Measurements from ENCODE around the gene ATXN7L1.
"Not testable (repeated sequence)": the region's sequence is repeated elsewhere in the genome, so short reads cannot be mapped to it uniquely, and the experiment has no call there.

The ATXN7L1 gene

GRCh38 chr7:105718511-105718925 is 157.9 kb downstream of the ATXN7L1 start:
- Mint-ChIP-seq H3K9me3 (no peaks in the 10 kb centered on the region), H3K4me1 (ENCODE audit: low read depth) (peaks cover 4% of the 10 kb centered on the region), H3K27me3 (ENCODE audit: low read depth) (no peaks in the 10 kb centered on the region), H3K4me3 (no peak overlapping the region), H3K27ac (no peak overlapping the region), H3K36me3 (ENCODE audit: low read depth) (no peaks in the 10 kb centered on the region)
- DNase-seq (ENCODE audit: low spot score) = no peak

- Mint-ChIP-seq H3K9me3 (peaks cover 18% of the 10 kb centered on the region), H3K27ac (no peak overlapping the region), H3K4me3 (no peak overlapping the region), H3K36me3 (ENCODE audit: low read depth) (peaks cover 11% of the 10 kb centered on the region), H3K27me3 (ENCODE audit: low read depth) (no peaks in the 10 kb centered on the region), H3K4me1 (ENCODE audit: low read depth) (peaks cover 4% of the 10 kb centered on the region)
- DNase-seq (ENCODE audit: low spot score) = peak; percentile 21
Observed at GRCh38 chr7:105715528-105715927, 160.9 kb downstream of the ATXN7L1 start.

- DNase-seq (ENCODE audit: low spot score) = no peak
- Mint-ChIP-seq H3K36me3 (ENCODE audit: low read depth) (peaks cover 14% of the 10 kb centered on the region), H3K27me3 (ENCODE audit: low read depth) (no peaks in the 10 kb centered on the region), H3K9me3 (peaks cover 24% of the 10 kb centered on the region), H3K4me1 (ENCODE audit: low read depth) (peaks cover 4% of the 10 kb centered on the region), H3K27ac (no peak overlapping the region), H3K4me3 (no peak overlapping the region)
Observed at GRCh38 chr7:105713488-105714465, 162.6 kb downstream of the ATXN7L1 start.

- no peak for DNase-seq (ENCODE audit: low spot score)
- H3K4me3 Mint-ChIP-seq = no peak overlapping the region
- H3K9me3 Mint-ChIP-seq = peaks cover 24% of the 10 kb centered on the region
- H3K27me3 Mint-ChIP-seq (ENCODE audit: low read depth) = no peaks in the 10 kb centered on the region
- no peak overlapping the region for H3K27ac Mint-ChIP-seq
- H3K4me1 Mint-ChIP-seq (ENCODE audit: low read depth) = peaks cover 4% of the 10 kb centered on the region
- H3K36me3 Mint-ChIP-seq (ENCODE audit: low read depth) = peaks cover 14% of the 10 kb centered on the region
Observed at GRCh38 chr7:105712877-105713276, 163.5 kb downstream of the ATXN7L1 start.

- H3K9me3 Mint-ChIP-seq = peaks cover 24% of the 10 kb centered on the region
Observed at GRCh38 chr7:105711726-105712402, 164.5 kb downstream of the ATXN7L1 start.

GRCh38 chr7:105710720-105711119 is 165.7 kb downstream of the ATXN7L1 start:
- H3K4me3 Mint-ChIP-seq; H3K27ac Mint-ChIP-seq; DNase-seq (ENCODE audit: low spot score); H3K27me3 Mint-ChIP-seq (ENCODE audit: low read depth): not testable (repeated sequence)
- Mint-ChIP-seq H3K9me3 (peaks cover 24% of the 10 kb centered on the region), H3K4me1 (ENCODE audit: low read depth) (peaks cover 12% of the 10 kb centered on the region), H3K36me3 (ENCODE audit: low read depth) (peaks cover 14% of the 10 kb centered on the region)

More at GRCh38 chr7:105711726-105712402, 164.5 kb downstream of the ATXN7L1 start:
- H3K36me3 Mint-ChIP-seq (ENCODE audit: low read depth) = peaks cover 14% of the 10 kb centered on the region
- no peaks in the 10 kb centered on the region for H3K27me3 Mint-ChIP-seq (ENCODE audit: low read depth)
- peaks cover 12% of the 10 kb centered on the region for H3K4me1 Mint-ChIP-seq (ENCODE audit: low read depth)
- no peak overlapping the region for H3K27ac Mint-ChIP-seq
- no peak overlapping the region for H3K4me3 Mint-ChIP-seq
- no peak for DNase-seq (ENCODE audit: low spot score)

- peaks cover 12% of the 10 kb centered on the region for H3K4me1 Mint-ChIP-seq (ENCODE audit: low read depth)
- no peaks in the 10 kb centered on the region for H3K27me3 Mint-ChIP-seq (ENCODE audit: low read depth)
- peaks cover 14% of the 10 kb centered on the region for H3K36me3 Mint-ChIP-seq (ENCODE audit: low read depth)
- H3K9me3 Mint-ChIP-seq = peaks cover 24% of the 10 kb centered on the region
- H3K4me3 Mint-ChIP-seq = no peak overlapping the region
- DNase-seq (ENCODE audit: low spot score) = no peak
- no peak overlapping the region for H3K27ac Mint-ChIP-seq
Observed at GRCh38 chr7:105708763-105709080, 167.7 kb downstream of the ATXN7L1 start.

- no peak for DNase-seq (ENCODE audit: low spot score)
- H3K36me3 Mint-ChIP-seq (ENCODE audit: low read depth) = peaks cover 14% of the 10 kb centered on the region
- H3K4me1 Mint-ChIP-seq (ENCODE audit: low read depth) = peaks cover 12% of the 10 kb centered on the region
- H3K4me3 Mint-ChIP-seq = peak overlapping the region; percentile 42
- peaks cover 24% of the 10 kb centered on the region for H3K9me3 Mint-ChIP-seq
- H3K27ac Mint-ChIP-seq = peak overlapping the region; percentile 55
- no peaks in the 10 kb centered on the region for H3K27me3 Mint-ChIP-seq (ENCODE audit: low read depth)
Observed at GRCh38 chr7:105707967-105708762, 168.2 kb downstream of the ATXN7L1 start.

GRCh38 chr7:105707381-105707780 is 169.0 kb downstream of the ATXN7L1 start:
- H3K4me3 Mint-ChIP-seq = no peak overlapping the region
- H3K9me3 Mint-ChIP-seq = peaks cover 17% of the 10 kb centered on the region
- no peaks in the 10 kb centered on the region for H3K27me3 Mint-ChIP-seq (ENCODE audit: low read depth)
- H3K4me1 Mint-ChIP-seq (ENCODE audit: low read depth) = peaks cover 12% of the 10 kb centered on the region
- H3K27ac Mint-ChIP-seq = no peak overlapping the region
- peaks cover 9% of the 10 kb centered on the region for H3K36me3 Mint-ChIP-seq (ENCODE audit: low read depth)
- no peak for DNase-seq (ENCODE audit: low spot score)

GRCh38 chr7:105705427-105705826 is 171.0 kb downstream of the ATXN7L1 start:
- H3K4me1 Mint-ChIP-seq (ENCODE audit: low read depth) = peaks cover 12% of the 10 kb centered on the region
- DNase-seq (ENCODE audit: low spot score) = no peak
- H3K4me3 Mint-ChIP-seq = no peak overlapping the region
- H3K36me3 Mint-ChIP-seq (ENCODE audit: low read depth) = peaks cover 3% of the 10 kb centered on the region
- H3K27me3 Mint-ChIP-seq (ENCODE audit: low read depth) = no peaks in the 10 kb centered on the region
- H3K27ac Mint-ChIP-seq = no peak overlapping the region
- H3K9me3 Mint-ChIP-seq = peaks cover 4% of the 10 kb centered on the region

- Mint-ChIP-seq H3K4me3 (no peak overlapping the region), H3K4me1 (ENCODE audit: low read depth) (peaks cover 12% of the 10 kb centered on the region), H3K27ac (no peak overlapping the region), H3K27me3 (ENCODE audit: low read depth) (no peaks in the 10 kb centered on the region), H3K9me3 (no peaks in the 10 kb centered on the region), H3K36me3 (ENCODE audit: low read depth) (no peaks in the 10 kb centered on the region)
- no peak for DNase-seq (ENCODE audit: low spot score)
Observed at GRCh38 chr7:105703207-105703930, 173.0 kb downstream of the ATXN7L1 start.

GRCh38 chr7:105699568-105700236 is 176.7 kb downstream of the ATXN7L1 start:
- Mint-ChIP-seq H3K27ac (no peak overlapping the region), H3K4me3 (no peak overlapping the region), H3K27me3 (ENCODE audit: low read depth) (no peaks in the 10 kb centered on the region), H3K4me1 (ENCODE audit: low read depth) (no peaks in the 10 kb centered on the region), H3K9me3 (peaks cover 7% of the 10 kb centered on the region), H3K36me3 (ENCODE audit: low read depth) (peaks cover 6% of the 10 kb centered on the region)
- no peak for DNase-seq (ENCODE audit: low spot score)

GRCh38 chr7:105698531-105698930 is 177.9 kb downstream of the ATXN7L1 start:
- Mint-ChIP-seq H3K4me3 (no peak overlapping the region), H3K4me1 (ENCODE audit: low read depth) (peaks cover 3% of the 10 kb centered on the region), H3K27ac (no peak overlapping the region), H3K27me3 (ENCODE audit: low read depth) (peaks cover 2% of the 10 kb centered on the region), H3K36me3 (ENCODE audit: low read depth) (peaks cover 8% of the 10 kb centered on the region), H3K9me3 (peaks cover 7% of the 10 kb centered on the region)
- DNase-seq (ENCODE audit: low spot score) = no peak

Measured in T-helper 2 cell treated with Interferon-gamma antibody and Interleukin-4, amounts not matched to agents 5 μg/mL and 100 μg/mL, for 36 hours (primary cell).